ENCODE measurements around the gene STEAP4. TPM values are rescaled to one million over a fixed set of nuclear protein-coding genes. Genes with fewer than 3 reads are reported as not detected.

STEAP4 gene
- polyA plus RNA-seq, 1 donor (not counting 4 experiments of a cell fraction or from before 2014, with no cell fraction given): 2.0 TPM

GRCh38 chr7:88311675-88312036 lies 5.0 kb upstream of the STEAP4 start:
- Histone ChIP-seq H3K9me1 (ENCODE audit: control insufficient read depth, extremely low read depth, insufficient read depth, low read length) (no peaks in the 10 kb centered on the region), H3K4me1 (ENCODE audit: control insufficient read depth, extremely low read depth, insufficient read depth, low read length) (peaks cover 15% of the 10 kb centered on the region), H3K79me2 (ENCODE audit: control insufficient read depth, insufficient read depth, low read length) (no peaks in the 10 kb centered on the region), H3K36me3 (ENCODE audit: control insufficient read depth in 2 of 2, extremely low read depth in 1 of 2, insufficient read depth in 2 of 2, low read length in 2 of 2) (no peaks in the 10 kb centered on the region), H3K27ac (ENCODE audit: control insufficient read depth, insufficient read depth, low read length) (no peak overlapping the region), H3K4me3 (ENCODE audit: control insufficient read depth in 2 of 3, extremely low read depth in 1 of 3, insufficient read depth in 2 of 3, low read depth in 1 of 3, low read length in 3 of 3) (no peak overlapping the region), H4K20me1 (ENCODE audit: control insufficient read depth, extremely low read depth, insufficient read depth, low read length) (no peaks in the 10 kb centered on the region), H2AFZ (ENCODE audit: control insufficient read depth, low read length) (no peak overlapping the region), H3K9ac (ENCODE audit: control insufficient read depth, extremely low read depth, insufficient read depth, low read length) (no peak overlapping the region), H3K9me3 (ENCODE audit: control insufficient read depth, low read depth, low read length) (no peaks in the 10 kb centered on the region), H3K4me2 (ENCODE audit: control insufficient read depth, extremely low read depth, insufficient read depth, low read depth, low read length) (no peak overlapping the region), H3K27me3 (ENCODE audit: control insufficient read depth, extremely low read depth, insufficient read depth, low read length) (no peaks in the 10 kb centered on the region)
- dilution Hi-C loops (cut with MboI; ENCODE audit: extremely low pct_ligation_motif_present, low sequenced_read_pairs): no loop called here
- TF ChIP-seq, protein P1, sequence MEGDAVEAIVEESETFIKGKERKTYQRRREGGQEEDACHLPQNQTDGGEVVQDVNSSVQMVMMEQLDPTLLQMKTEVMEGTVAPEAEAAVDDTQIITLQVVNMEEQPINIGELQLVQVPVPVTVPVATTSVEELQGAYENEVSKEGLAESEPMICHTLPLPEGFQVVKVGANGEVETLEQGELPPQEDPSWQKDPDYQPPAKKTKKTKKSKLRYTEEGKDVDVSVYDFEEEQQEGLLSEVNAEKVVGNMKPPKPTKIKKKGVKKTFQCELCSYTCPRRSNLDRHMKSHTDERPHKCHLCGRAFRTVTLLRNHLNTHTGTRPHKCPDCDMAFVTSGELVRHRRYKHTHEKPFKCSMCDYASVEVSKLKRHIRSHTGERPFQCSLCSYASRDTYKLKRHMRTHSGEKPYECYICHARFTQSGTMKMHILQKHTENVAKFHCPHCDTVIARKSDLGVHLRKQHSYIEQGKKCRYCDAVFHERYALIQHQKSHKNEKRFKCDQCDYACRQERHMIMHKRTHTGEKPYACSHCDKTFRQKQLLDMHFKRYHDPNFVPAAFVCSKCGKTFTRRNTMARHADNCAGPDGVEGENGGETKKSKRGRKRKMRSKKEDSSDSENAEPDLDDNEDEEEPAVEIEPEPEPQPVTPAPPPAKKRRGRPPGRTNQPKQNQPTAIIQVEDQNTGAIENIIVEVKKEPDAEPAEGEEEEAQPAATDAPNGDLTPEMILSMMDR (optimal IDR thresholded peaks at IDR 0.05 in 1 of 3, IDR thresholded peaks at IDR 0.05 in 1 of 3, conservative IDR thresholded peaks at IDR 0.05 in 1 of 3; ENCODE audit: extremely low read depth in 1 of 3, insufficient read depth in 2 of 3, low read length in 3 of 3): no peak
- FAIRE-seq (no peak), DNase-seq (ENCODE audit: low read depth, low spot score) (no peak)

DNA sequence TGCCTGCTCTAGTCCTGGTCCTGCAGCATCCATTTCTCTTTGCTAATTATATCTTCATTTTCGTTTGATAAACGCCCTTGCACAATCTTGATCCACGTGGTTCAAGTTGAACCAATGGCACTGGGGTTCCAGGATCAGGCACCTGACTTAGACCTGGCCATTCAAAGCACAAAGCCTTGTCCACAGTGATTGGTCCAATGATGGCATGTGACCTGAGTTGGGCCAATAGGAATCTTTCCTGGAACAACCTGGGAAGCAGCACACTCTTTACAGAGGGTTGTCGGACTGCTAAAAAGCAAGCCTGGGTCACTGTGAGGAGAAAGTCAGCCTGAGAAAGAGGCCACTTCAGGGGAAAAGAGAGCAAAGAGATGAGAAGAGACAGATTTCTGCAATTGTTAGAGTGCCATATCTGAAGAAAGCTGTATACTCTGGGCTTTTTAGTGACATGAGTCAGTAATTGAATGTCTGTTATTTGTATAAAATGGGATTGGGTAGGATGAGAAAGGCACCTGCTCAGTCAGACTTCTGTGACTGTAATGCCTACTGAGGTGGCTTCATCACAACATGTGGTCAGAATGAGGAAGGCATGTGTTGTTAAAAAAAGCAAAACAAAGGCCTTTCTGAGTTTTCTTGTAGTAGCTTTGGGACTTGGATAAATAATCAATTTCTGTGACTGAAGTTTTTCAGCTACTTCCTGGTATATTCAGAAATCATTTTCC lies 4.4 kb upstream of the STEAP4 start:
- H4K20me1 ChIP-seq (ENCODE audit: control insufficient read depth, extremely low read depth, insufficient read depth, low read length): no peaks in the 10 kb centered on the region
- H3K9ac ChIP-seq (ENCODE audit: control insufficient read depth, extremely low read depth, insufficient read depth, low read length): no peak overlapping the region
- dilution Hi-C loops (cut with MboI; ENCODE audit: extremely low pct_ligation_motif_present, low sequenced_read_pairs): no loop called here
- peaks cover 19% of the 10 kb centered on the region for H3K4me1 ChIP-seq (ENCODE audit: control insufficient read depth, extremely low read depth, insufficient read depth, low read length)
- H2AFZ ChIP-seq (ENCODE audit: control insufficient read depth, low read length): no peak overlapping the region
- H3K4me2 ChIP-seq (ENCODE audit: control insufficient read depth, extremely low read depth, insufficient read depth, low read depth, low read length): no peak overlapping the region
- no peaks in the 10 kb centered on the region for H3K79me2 ChIP-seq (ENCODE audit: control insufficient read depth, insufficient read depth, low read length)
- H3K9me3 ChIP-seq (ENCODE audit: control insufficient read depth, low read depth, low read length): no peaks in the 10 kb centered on the region
- no peaks in the 10 kb centered on the region for H3K9me1 ChIP-seq (ENCODE audit: control insufficient read depth, extremely low read depth, insufficient read depth, low read length)
- DNase-seq (ENCODE audit: low read depth, low spot score): no peak
- H3K36me3 ChIP-seq (ENCODE audit: control insufficient read depth in 2 of 2, extremely low read depth in 1 of 2, insufficient read depth in 2 of 2, low read length in 2 of 2): no peaks in the 10 kb centered on the region
- no peak for FAIRE-seq
- H3K4me3 ChIP-seq (ENCODE audit: control insufficient read depth in 2 of 3, extremely low read depth in 1 of 3, insufficient read depth in 2 of 3, low read depth in 1 of 3, low read length in 3 of 3): no peak overlapping the region
- TF ChIP-seq EZH2 (IDR thresholded peaks at IDR 0.05; ENCODE audit: low read length): no peak
- TF ChIP-seq, protein P1 (optimal IDR thresholded peaks at IDR 0.05 in 1 of 3, IDR thresholded peaks at IDR 0.05 in 1 of 3, conservative IDR thresholded peaks at IDR 0.05 in 1 of 3; ENCODE audit: extremely low read depth in 1 of 3, insufficient read depth in 2 of 3, low read length in 3 of 3): no peak
- no peak overlapping the region for H3K27ac ChIP-seq (ENCODE audit: control insufficient read depth, insufficient read depth, low read length)
- no peaks in the 10 kb centered on the region for H3K27me3 ChIP-seq (ENCODE audit: control insufficient read depth, extremely low read depth, insufficient read depth, low read length)

Data from keratinocyte (primary cell).